OCI-LY3 (cell line): ENCODE results near the gene HLA-DQA1.

Source experiments
- CTCF ChIP-seq: fragments of 200-600, 300-600 bp; sonication (generic); IDR thresholded peaks from 2 replicates; pipeline ENCODE4 v1.5.1; 2014; ENCODE audit warnings: antibody characterized with exemption, low read length, low read depth
- EZH2phosphoT487 ChIP-seq: fragments of 200-600 bp; shearing (Covaris generic); IDR thresholded peaks from 2 replicates; pipeline ENCODE4 v1.6.1; 2018; ENCODE audit warnings: antibody characterized with exemption, mixed run types, low read depth

GRCh38 chr6:32603222-32603621 lies 34.0 kb upstream of the HLA-DQA1 start:
- no peak for TF ChIP-seq CTCF
- TF ChIP-seq EZH2phosphoT487: no peak
